Gastrocnemius medialis (tissue), 4 donors: ENCODE measurements around the gene SYTL2. TPM values are rescaled to one million over a fixed set of nuclear protein-coding genes. Genes with fewer than 3 reads are reported as not detected.
A peak's percentile ranks its signal among the peaks of the same experiment; 100 is the strongest.
"Not testable (repeated sequence)": the region's sequence is repeated elsewhere in the genome, so short reads cannot be mapped to it uniquely, and the experiment has no call there.

Experiments used
- ATAC-seq, 2 donors: fragments of 150-250 bp; one replicate each; pipeline ENCODE4 v1.9.1; 2016
- DNase-seq, 2 donors: peaks; one replicate each; pipeline ENCODE4 v3.0.0-alpha.2; 2019
- H3K27ac ChIP-seq, 4 donors: fragments of 200-600 bp; sonication (generic); 1 replicate in 1 of 4; 2 replicates in 3 of 4; pipeline ENCODE4 v1.5.1; 2016 to 2018; ENCODE audit warnings: mild to moderate bottlenecking in 2 of 4, moderate library complexity in 1 of 4
- H3K27me3 ChIP-seq, 3 donors: fragments of 200-600 bp; sonication (generic) in 2 of 3; 1 replicate in 1 of 3; 2 replicates in 2 of 3; pipeline versions ENCODE4 v1.5.1 to v1.6.0; 2016 to 2019; ENCODE audit warnings: mild to moderate bottlenecking in 1 of 3, moderate library complexity in 1 of 3
- H3K36me3 ChIP-seq, 2 donors: fragments of 200-600 bp; sonication (generic) in 1 of 2; one replicate each; pipeline ENCODE4 v1.5.1; 2017 to 2018
- H3K4me1 ChIP-seq, 2 donors: fragments of 200-600 bp; sonication (generic) in 1 of 2; one replicate each; pipeline ENCODE4 v1.5.1; 2016 to 2017; ENCODE audit warnings: mild to moderate bottlenecking in 2 of 2
- H3K4me3 ChIP-seq, 4 donors: fragments of 200-600 bp; sonication (generic) in 3 of 4; 1 replicate in 1 of 4; 2 replicates in 3 of 4; pipeline ENCODE4 v1.5.1; 2016 to 2019; ENCODE audit warnings: mild to moderate bottlenecking in 2 of 4
- H3K9me3 ChIP-seq, 3 donors: fragments of 200-600 bp; sonication (generic) in 2 of 3; 1 replicate in 1 of 3; 2 replicates in 2 of 3; pipeline ENCODE4 v1.5.1; 2016 to 2019
- CTCF ChIP-seq, 5 experiments: fragments of 450-650 bp in 3 of 5; fragments of 200-600 bp in 2 of 5; sonication (generic) in 2 of 5; IDR thresholded peaks in 4 of 5; conservative IDR thresholded peaks in 1 of 5; 1 replicate in 4 of 5; 2 replicates in 1 of 5; pipeline ENCODE4 v1.5.1; 2016 to 2019; ENCODE audit warnings: antibody characterized with exemption in 5 of 5, mild to moderate bottlenecking in 3 of 5, moderate library complexity in 3 of 5
- POLR2A ChIP-seq, 2 donors: fragments of 450-650 bp; IDR thresholded peaks; one replicate each; pipeline ENCODE4 v1.6.1; 2017; ENCODE audit warnings: antibody characterized with exemption in 2 of 2, mild to moderate bottlenecking in 2 of 2, moderate library complexity in 2 of 2
- in situ Hi-C, 4 donors: fragments of 200-750 bp; cut with MboI; loops; one replicate each; pipeline versions ENCODE4 v1.15.0 to v1.8.0; 2017; ENCODE audit warnings: low sequenced_read_pairs in 4 of 4
- intact Hi-C: fragments of 100-400 bp; cut with DNase I; formaldehyde crosslinking; loops from one replicate; pipeline ENCODE4 v1.15.1; 2023; ENCODE audit warnings: low total_unique reads
- total RNA-seq, 4 donors: library from RNA; depleted of rRNA; stranded (reverse); fragments of >200 nt; gene quantifications; one replicate each; pipeline versions ENCODE4 v1.1.0 to v1.2.3, GENCODE V29; 2016

The SYTL2 gene
- total RNA-seq, 4 donors from 2014 or later = 0.97 to 11.9 (median 2.7) TPM

DNA sequence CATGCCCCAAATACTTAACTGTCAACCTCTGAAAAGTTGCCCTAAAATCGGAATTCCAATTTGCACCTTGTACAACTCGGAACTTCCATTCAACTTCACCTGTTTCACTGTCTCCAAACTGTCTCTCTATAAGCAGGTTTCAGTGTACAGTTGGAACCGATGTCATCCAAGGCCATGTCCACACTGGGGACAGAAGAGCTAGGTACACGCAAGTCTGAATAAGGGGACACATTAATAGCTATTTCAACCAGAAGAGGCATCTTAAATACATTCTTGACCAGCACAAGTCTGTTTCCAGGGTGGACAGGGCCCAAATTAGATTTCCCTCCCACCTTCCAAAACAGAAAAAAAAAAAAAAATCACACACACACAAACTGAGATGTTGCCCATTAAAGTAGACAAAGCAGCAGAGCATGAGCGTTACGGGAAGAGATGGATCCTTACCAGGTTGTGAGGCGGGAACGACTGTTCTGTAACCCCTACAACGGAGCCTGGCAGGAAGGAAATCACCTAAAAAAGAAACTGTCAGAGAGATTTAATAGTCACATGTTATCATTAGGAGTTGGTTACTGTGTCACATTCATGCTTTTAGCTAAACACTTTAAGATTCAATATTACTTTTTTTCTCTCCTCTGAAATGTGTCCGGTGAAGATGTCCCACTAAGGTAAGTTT lies 147.7 kb downstream of the SYTL2 start:
- Histone ChIP-seq H3K27ac (peak overlapping the region; percentile 93 to 99 (median 98)), H3K4me3 (peak overlapping the region; percentile 91 to 98 (median 97)), H3K27me3 (no peaks in the 10 kb centered on the region), H3K36me3 (peaks cover 0 to 13% of the 10 kb centered on the region in 2 donors), H3K9me3 (no peaks in the 10 kb centered on the region), H3K4me1 (peaks cover 49 to 58% of the 10 kb centered on the region in 2 donors)
- in situ Hi-C loops (loop anchor here in 1 of 4 donors (25.0 kb wide), 1 partner anchor 374 kb away; no protein-coding TSS in a partner anchor), intact Hi-C loops (loop anchor here (5.0 to 10.0 kb wide), 2 partner anchors 188 to 584 kb away; no protein-coding TSS in a partner anchor)
- ATAC-seq (no peak), DNase-seq (no peak)
- TF ChIP-seq POLR2A (IDR thresholded peaks at IDR 0.05) = no peak
- no peak for TF ChIP-seq CTCF (IDR thresholded peaks at IDR 0.05 in 4 of 5, conservative IDR thresholded peaks at IDR 0.05 in 1 of 5)

DNA sequence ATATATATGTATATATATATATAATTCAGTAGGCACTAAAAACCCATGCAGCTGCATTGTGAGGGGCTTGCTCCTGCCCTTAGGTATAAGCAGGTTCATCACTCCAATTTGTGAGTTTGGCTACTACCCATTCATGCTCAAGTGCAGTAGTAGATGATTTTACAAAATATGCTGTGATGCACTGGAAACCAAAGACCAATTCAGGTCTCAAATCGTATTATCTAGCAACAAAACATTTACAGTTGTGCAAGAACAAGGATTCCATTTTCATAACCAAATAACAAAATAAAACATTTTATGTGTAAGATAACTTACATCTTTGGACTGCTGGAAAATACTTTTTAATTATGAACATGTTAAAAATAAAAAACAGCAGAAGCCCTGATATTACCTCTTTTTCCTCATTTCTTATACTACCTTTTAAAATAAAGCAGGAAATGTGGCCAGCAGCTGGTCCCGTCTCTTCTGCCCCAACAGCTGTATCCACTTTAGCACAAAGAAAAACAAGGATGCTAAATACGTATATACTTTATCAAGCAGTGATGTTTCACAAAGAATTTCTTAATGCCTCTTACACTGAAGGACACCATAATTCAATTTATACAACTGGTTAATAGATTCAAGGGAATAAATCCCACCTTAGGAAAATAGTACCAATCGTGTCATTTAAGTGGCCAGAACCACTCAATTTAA lies 148.8 kb downstream of the SYTL2 start:
- ATAC-seq = no peak
- DNase-seq = no peak
- in situ Hi-C loops = loop anchor here in 1 of 4 donors (25.0 kb wide), 1 partner anchor 375 kb away; no protein-coding TSS in a partner anchor
- H3K9me3 ChIP-seq = no peaks in the 10 kb centered on the region
- H3K36me3 ChIP-seq = peaks cover 0 to 24% of the 10 kb centered on the region in 2 donors
- H3K4me1 ChIP-seq = peaks cover 60 to 68% of the 10 kb centered on the region in 2 donors
- intact Hi-C loops = loop anchor here (5.0 to 10.0 kb wide), 2 partner anchors 187 to 585 kb away; no protein-coding TSS in a partner anchor
- peak overlapping the region in 3 of 4 donors; percentile 1 to 93 (median 45) for H3K27ac ChIP-seq
- peak overlapping the region; percentile 91 to 98 (median 97) for H3K4me3 ChIP-seq
- H3K27me3 ChIP-seq = no peaks in the 10 kb centered on the region
- TF ChIP-seq CTCF (IDR thresholded peaks at IDR 0.05 in 4 of 5, conservative IDR thresholded peaks at IDR 0.05 in 1 of 5) (no peak), POLR2A (IDR thresholded peaks at IDR 0.05) (no peak)

- peak overlapping the region in 1 of 4 donors; percentile 45 for H3K27ac ChIP-seq
- H3K4me3 ChIP-seq = no peak overlapping the region
- in situ Hi-C loops (loop anchor here in 1 of 4 donors (25.0 kb wide), 1 partner anchor 379 kb away; no protein-coding TSS in a partner anchor), intact Hi-C loops (no loop called here)
- ATAC-seq = no peak
- no peak for DNase-seq
- peaks cover 0 to 39% of the 10 kb centered on the region in 2 donors for H3K36me3 ChIP-seq
- no peaks in the 10 kb centered on the region for H3K9me3 ChIP-seq
- H3K27me3 ChIP-seq = no peaks in the 10 kb centered on the region
- TF ChIP-seq CTCF (IDR thresholded peaks at IDR 0.05 in 4 of 5, conservative IDR thresholded peaks at IDR 0.05 in 1 of 5) (no peak), POLR2A (IDR thresholded peaks at IDR 0.05) (no peak)
- peaks cover 60% of the 10 kb centered on the region in 2 donors for H3K4me1 ChIP-seq
These were observed 152.8 kb downstream of the SYTL2 start for GRCh38 chr11:85658180-85658579.

DNA sequence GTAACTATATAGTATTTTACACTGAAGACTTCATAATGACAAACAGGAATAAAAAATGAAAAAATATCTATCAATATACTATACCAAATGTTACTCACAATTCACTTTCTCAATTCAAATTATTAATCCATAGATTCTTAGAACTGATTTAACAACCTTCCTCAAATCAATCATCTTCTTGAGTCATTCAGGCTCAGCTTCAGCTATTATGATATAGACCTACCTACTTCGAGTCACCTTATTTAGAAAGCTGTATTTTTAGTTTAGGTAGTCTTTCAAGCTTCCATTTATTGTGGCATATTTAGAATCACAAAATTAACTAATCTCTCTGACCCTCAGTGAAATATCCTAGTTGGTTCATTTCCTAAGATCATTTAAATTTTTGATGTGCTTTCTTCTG lies 154.2 kb downstream of the SYTL2 start:
- in situ Hi-C loops (loop anchor here in 1 of 4 donors (25.0 kb wide), 1 partner anchor 381 kb away; no protein-coding TSS in a partner anchor), intact Hi-C loops (no loop called here)
- DNase-seq = no peak
- no peak overlapping the region for H3K4me3 ChIP-seq
- no peaks in the 10 kb centered on the region for H3K9me3 ChIP-seq
- ATAC-seq = no peak
- peaks cover 0 to 34% of the 10 kb centered on the region in 2 donors for H3K36me3 ChIP-seq
- peaks cover 48 to 50% of the 10 kb centered on the region in 2 donors for H3K4me1 ChIP-seq
- TF ChIP-seq CTCF (IDR thresholded peaks at IDR 0.05 in 4 of 5, conservative IDR thresholded peaks at IDR 0.05 in 1 of 5) (no peak), POLR2A (IDR thresholded peaks at IDR 0.05) (no peak)
- no peak overlapping the region for H3K27ac ChIP-seq
- no peaks in the 10 kb centered on the region for H3K27me3 ChIP-seq

DNA sequence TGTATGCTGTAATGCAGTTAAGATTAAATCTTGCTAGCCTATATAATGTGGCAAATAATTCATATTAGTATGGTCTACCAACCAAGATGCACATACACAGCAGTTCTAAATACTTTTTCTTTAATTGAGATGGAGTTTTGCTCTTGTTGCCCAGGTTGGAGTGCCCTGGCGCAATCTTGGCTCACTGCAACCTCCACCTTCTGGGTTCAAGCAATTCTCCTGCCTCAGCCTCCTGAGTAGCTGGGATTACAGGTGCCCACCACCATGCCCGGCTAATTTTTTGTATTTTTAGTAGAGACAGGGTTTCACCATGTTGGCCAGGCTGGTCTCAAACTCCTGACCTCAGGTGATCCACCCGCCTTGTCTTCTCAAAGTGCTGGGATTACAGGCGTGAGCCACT lies 156.6 kb downstream of the SYTL2 start:
- H3K27me3 ChIP-seq, DNase-seq, ATAC-seq, H3K4me3 ChIP-seq, H3K27ac ChIP-seq, H3K9me3 ChIP-seq, intact Hi-C loops: not testable (repeated sequence)
- H3K36me3 ChIP-seq = peaks cover 0 to 34% of the 10 kb centered on the region in 2 donors
- in situ Hi-C loops = loop anchor here in 1 of 4 donors (25.0 kb wide), 1 partner anchor 383 kb away; no protein-coding TSS in a partner anchor
- peaks cover 25% of the 10 kb centered on the region in 2 donors for H3K4me1 ChIP-seq
